GM12878 (cell line): ENCODE results near the gene ADAM33. TPM values are rescaled to one million over a fixed set of nuclear protein-coding genes. Genes with fewer than 3 reads are reported as not detected.
A peak's percentile ranks its signal among the peaks of the same experiment; 100 is the strongest.

ENCODE experiments used
- ATAC-seq: fragments of 200-7000 bp; cut with Tn5 transposase; 3 replicates; pipeline ENCODE4 v1.9.1; 2020; ENCODE audit warnings: mild to moderate bottlenecking, moderate library complexity
- BruUV-seq: library from RNA; stranded (reverse); fragments of 400-500 nt; replicated peaks from 2 replicates; lab custom pipeline; 2021; lab: Mats Ljungman, UMichigan
- CTCF ChIA-PET: fragments of 300-600 bp; sonication (Branson Sonifier 250); formaldehyde crosslinking; extraction: SDS; loops from one replicate; lab custom pipeline; 2021; ENCODE audit warnings: inconsistent platforms; lab: Yijun Ruan, JAX
- POLR2A ChIA-PET: fragments of 350-600 bp; formaldehyde crosslinking; extraction: SDS; loops from one replicate; lab custom pipeline; 2021; ENCODE audit warnings: inconsistent platforms; lab: Charles Lee
- RAD21 ChIA-PET: fragments of 300-600 bp; sonication (Branson Sonifier 250); formaldehyde crosslinking; loops from one replicate; lab custom pipeline; 2023; ENCODE audit warnings: antibody characterized with exemption; ENCODE audit not compliant: unreplicated experiment; lab: Charles Lee
- SMC1A ChIA-PET: fragments of 300-600 bp; sonication (Branson Sonifier 250); formaldehyde crosslinking; loops from one replicate; lab custom pipeline; 2023; ENCODE audit not compliant: unreplicated experiment, uncharacterized antibody; lab: Charles Lee
- DNase-seq: peaks from one replicate; pipeline ENCODE4 v3.0.0-alpha.2; 2011; ENCODE audit warnings: low read depth, low spot score
- FAIRE-seq: peaks from 3 replicates; lab custom pipeline; 2011; peaks lifted over from hg19 to GRCh38; lab: Jason Lieb, UNC
- H2AFZ ChIP-seq: 2 replicates; pipeline ENCODE4 v1.6.0; 2011; ENCODE audit warnings: low read depth, low read length, control low read depth; ENCODE audit not compliant: control insufficient read depth
- H3K27ac ChIP-seq: 2 replicates; pipeline ENCODE4 v1.5.1; 2011; ENCODE audit warnings: control low read depth; ENCODE audit not compliant: control insufficient read depth, insufficient read depth
- H3K27me3 ChIP-seq, 2 experiments: replicated peaks in 1 of 2; 2 replicates each; pipeline versions ENCODE4 v1.6.0 to v1.6.1; 2011; ENCODE audit warnings: low read length in 1 of 2; ENCODE audit not compliant: control insufficient read depth in 2 of 2, insufficient read depth in 2 of 2
- H3K36me3 ChIP-seq, 2 experiments: 2 replicates each; pipeline ENCODE4 v1.5.1; 2011; ENCODE audit warnings: low read length in 1 of 2; ENCODE audit not compliant: control insufficient read depth in 2 of 2, insufficient read depth in 2 of 2
- H3K4me1 ChIP-seq: 2 replicates; pipeline ENCODE4 v1.6.1; 2011; ENCODE audit warnings: mild to moderate bottlenecking, low read length, moderate library complexity, mixed read lengths; ENCODE audit not compliant: control insufficient read depth, insufficient read depth
- H3K4me2 ChIP-seq: 2 replicates; pipeline ENCODE4 v1.6.0; 2011; ENCODE audit warnings: control low read depth; ENCODE audit not compliant: control insufficient read depth, insufficient read depth
- H3K4me3 ChIP-seq: fragments of 200-600 bp; sonication (generic); 2 replicates; pipeline ENCODE4 v1.5.1; 2016
- H3K79me2 ChIP-seq: 2 replicates; pipeline ENCODE4 v1.6.0; 2011; ENCODE audit warnings: low read length; ENCODE audit not compliant: control insufficient read depth, insufficient read depth
- H3K9ac ChIP-seq: 2 replicates; pipeline ENCODE4 v1.8.0; 2011; ENCODE audit warnings: low read length, control low read depth, mixed read lengths; ENCODE audit not compliant: control insufficient read depth, insufficient read depth
- H3K9me3 ChIP-seq: replicated peaks from 3 replicates; pipeline ENCODE4 v1.5.1; 2011; ENCODE audit warnings: mild to moderate bottlenecking, low read length; ENCODE audit not compliant: control insufficient read depth, insufficient read depth
- H4K20me1 ChIP-seq: 2 replicates; pipeline ENCODE4 v1.6.0; 2011; ENCODE audit not compliant: control insufficient read depth, insufficient read depth
- ASH2L ChIP-seq: fragments of 300-600, 200-600 bp; sonication (generic); IDR thresholded peaks from 2 replicates; pipeline ENCODE4 v1.6.1; 2017; ENCODE audit warnings: low read depth, mild to moderate bottlenecking, borderline replicate concordance
- ATF7 ChIP-seq: fragments of 450-650 bp; IDR thresholded peaks from 2 replicates; pipeline ENCODE4 v1.6.1; 2016; ENCODE audit warnings: low read depth, mild to moderate bottlenecking
- EZH2 ChIP-seq: IDR thresholded peaks from 2 replicates; pipeline ENCODE4 v1.6.1; 2012; ENCODE audit warnings: low read depth, mild to moderate bottlenecking, control low read depth, inconsistent platforms, low read length, borderline replicate concordance; ENCODE audit not compliant: control insufficient read depth
- HCFC1 ChIP-seq: fragments of 150-350 bp; IDR thresholded peaks from 2 replicates; pipeline ENCODE4 v1.6.1; 2014; ENCODE audit warnings: low read length
- KDM1A ChIP-seq: fragments of 200-600 bp; sonication (generic); IDR thresholded peaks from 2 replicates; pipeline ENCODE4 v1.6.1; 2016; ENCODE audit warnings: borderline replicate concordance
- KLF5 ChIP-seq: fragments of 450-650 bp; IDR thresholded peaks from 2 replicates; pipeline ENCODE4 v1.6.1; 2014; ENCODE audit warnings: mild to moderate bottlenecking; ENCODE audit not compliant: partially characterized antibody
- MTA2 ChIP-seq: fragments of 450-650 bp; IDR thresholded peaks from 2 replicates; pipeline ENCODE4 v1.6.1; 2016; ENCODE audit warnings: low read depth, mild to moderate bottlenecking, moderate library complexity
- NR2C1 ChIP-seq: fragments of 450-650 bp; IDR thresholded peaks from 2 replicates; pipeline ENCODE4 v1.6.1; 2017; ENCODE audit warnings: antibody characterized with exemption, mild to moderate bottlenecking, moderate library complexity
- PAX8 ChIP-seq: fragments of 450-650 bp; IDR thresholded peaks from 2 replicates; pipeline ENCODE4 v1.6.1; 2017; ENCODE audit warnings: mild to moderate bottlenecking, moderate library complexity
- SIX5 ChIP-seq: IDR thresholded peaks from 2 replicates; pipeline ENCODE4 v1.6.1; 2011; ENCODE audit warnings: mild to moderate bottlenecking, low read depth, low read length, moderate library complexity; ENCODE audit not compliant: severe bottlenecking
- TARDBP ChIP-seq: IDR thresholded peaks from 2 replicates; pipeline ENCODE4 v1.6.1; 2016; ENCODE audit warnings: borderline replicate concordance
- TBL1XR1 ChIP-seq: IDR thresholded peaks from 2 replicates; pipeline ENCODE4 v1.6.1; 2012; ENCODE audit warnings: low read depth, low read length, improper control_type of control experiment
- YY1 ChIP-seq: IDR thresholded peaks from 2 replicates; pipeline ENCODE4 v1.6.1; 2011; ENCODE audit warnings: low read depth, mild to moderate bottlenecking, low read length
- WGBS: methylation state at CpG from one replicate; pipeline ENCODE4 v1.1.6; 2016; ENCODE audit warnings: low lambda C conversion rate; ENCODE audit not compliant: insufficient replicate concordance, insufficient coverage; ENCODE audit errors: missing lambda C conversion rate; 5-methylcytosine and 5-hydroxymethylcytosine counted together
- in situ Hi-C: fragments of 300-500 bp; cut with MboI; formaldehyde crosslinking; loops from 9 replicates; pipeline ENCODE4 v1.14.3; 2018; ENCODE audit warnings: mixed read lengths
- intact Hi-C: fragments of 100-400 bp; cut with micrococcal nuclease; formaldehyde crosslinking; loops from one replicate; pipeline ENCODE4 v1.14.2; 2022; ENCODE audit not compliant: unreplicated experiment
- polyA plus RNA-seq, 11 experiments: library from polyadenylated mRNA; depleted of rRNA in 4 of 11; unstranded in 6 of 11; stranded (reverse) in 5 of 11; fragments of >200 nt; fragmentation: Nextera tagmentation in 4 of 11; fragmentation: Illumina TruSeq in 1 of 11; extraction: Ambion mirVana in 4 of 11; extraction: Trizol in 1 of 11; gene quantifications; 1 replicate in 1 of 11; 2 replicates in 10 of 11; pipeline versions ENCODE4 v1.2.1 to v1.2.3, GENCODE V29; 2011 to 2016; ENCODE audit warnings: inconsistent platforms in 2 of 11, missing spikeins in 2 of 11, low read depth in 1 of 11
- total RNA-seq, 4 experiments: library from RNA; depleted of rRNA in 3 of 4; stranded (reverse); fragments of >200 nt in 3 of 4; fragmentation: Illumina TruSeq in 1 of 4; extraction: Trizol in 1 of 4; gene quantifications; 2 replicates each; pipeline versions ENCODE4 v1.2.1 to v1.2.3, GENCODE V29; 2013 to 2021
- TF ChIP-seq, protein P1 (sequence below): IDR thresholded peaks from 2 replicates; pipeline ENCODE4 v1.6.1; 2012; ENCODE audit warnings: improper control_type of control experiment, low read depth, low read length; ENCODE audit not compliant: insufficient replicate concordance
- TF ChIP-seq, protein P2 (sequence below): IDR thresholded peaks from 2 replicates; pipeline ENCODE4 v1.6.1; 2012; ENCODE audit warnings: low read depth, low read length, improper control_type of control experiment

The ADAM33 gene
- total and polyA plus RNA-seq, 10 of the 15 experiments (the other 5 are each of a cell fraction or from before 2014, with no cell fraction given): not detected

DNA sequence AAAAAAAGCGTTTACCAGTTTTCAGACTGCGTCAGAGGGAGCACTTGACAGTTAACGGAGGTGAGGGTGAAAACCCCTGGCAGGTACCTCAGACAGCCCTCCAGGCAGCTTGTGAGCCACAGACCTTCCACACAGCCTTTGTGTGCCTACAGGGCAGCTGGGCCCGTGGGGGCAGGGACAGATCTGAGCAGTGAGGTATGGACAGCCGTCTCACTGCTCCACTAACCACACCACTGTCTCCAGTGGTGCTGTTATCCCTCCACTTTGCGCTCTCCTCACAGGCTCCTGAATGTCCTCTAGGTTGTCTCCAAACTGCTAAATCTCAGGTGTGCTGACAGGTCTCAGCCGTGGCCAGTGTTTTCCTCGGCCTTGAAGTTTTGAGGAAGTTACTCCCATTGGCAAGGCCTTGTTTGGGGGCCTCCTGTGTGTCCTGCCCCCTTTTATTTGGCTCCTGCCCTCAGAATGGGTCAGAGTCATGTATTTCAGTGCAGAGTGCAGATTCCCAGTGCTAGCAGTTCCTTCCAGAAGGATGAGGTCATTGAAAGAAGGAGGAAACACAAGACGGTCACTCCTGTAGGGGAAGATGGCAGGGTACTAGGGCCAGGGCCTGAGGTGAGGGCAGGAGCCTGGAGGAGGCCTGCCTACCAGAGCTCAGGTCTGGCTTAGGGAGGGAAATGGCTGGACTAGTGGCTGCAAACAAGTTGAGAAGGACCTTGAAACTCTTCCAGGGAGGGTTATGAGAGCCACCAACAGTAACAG is 30.4 kb downstream of the ADAM33 start:
- no peak overlapping the region for H3K4me2 ChIP-seq
- BruUV-seq: no TSS peak
- no peak overlapping the region for H3K4me3 ChIP-seq
- POLR2A ChIA-PET: no interaction called here
- SMC1A ChIA-PET: no interaction called here
- H2AFZ ChIP-seq: no peak overlapping the region
- WGBS: 50% methylated on average over 9 of the region's 9 CpGs
- RAD21 ChIA-PET: no interaction called here
- ATAC-seq (peak; percentile 28; the same call in 2 of the 3 replicates), DNase-seq (no peak), FAIRE-seq (no peak)
- no peak overlapping the region for H3K27ac ChIP-seq
- TF ChIP-seq MTA2: no peak
- no peak for TF ChIP-seq ASH2L
- no peak for TF ChIP-seq NR2C1
- TF ChIP-seq PAX8: no peak
- no peak for TF ChIP-seq HCFC1
- TF ChIP-seq, protein P1, sequence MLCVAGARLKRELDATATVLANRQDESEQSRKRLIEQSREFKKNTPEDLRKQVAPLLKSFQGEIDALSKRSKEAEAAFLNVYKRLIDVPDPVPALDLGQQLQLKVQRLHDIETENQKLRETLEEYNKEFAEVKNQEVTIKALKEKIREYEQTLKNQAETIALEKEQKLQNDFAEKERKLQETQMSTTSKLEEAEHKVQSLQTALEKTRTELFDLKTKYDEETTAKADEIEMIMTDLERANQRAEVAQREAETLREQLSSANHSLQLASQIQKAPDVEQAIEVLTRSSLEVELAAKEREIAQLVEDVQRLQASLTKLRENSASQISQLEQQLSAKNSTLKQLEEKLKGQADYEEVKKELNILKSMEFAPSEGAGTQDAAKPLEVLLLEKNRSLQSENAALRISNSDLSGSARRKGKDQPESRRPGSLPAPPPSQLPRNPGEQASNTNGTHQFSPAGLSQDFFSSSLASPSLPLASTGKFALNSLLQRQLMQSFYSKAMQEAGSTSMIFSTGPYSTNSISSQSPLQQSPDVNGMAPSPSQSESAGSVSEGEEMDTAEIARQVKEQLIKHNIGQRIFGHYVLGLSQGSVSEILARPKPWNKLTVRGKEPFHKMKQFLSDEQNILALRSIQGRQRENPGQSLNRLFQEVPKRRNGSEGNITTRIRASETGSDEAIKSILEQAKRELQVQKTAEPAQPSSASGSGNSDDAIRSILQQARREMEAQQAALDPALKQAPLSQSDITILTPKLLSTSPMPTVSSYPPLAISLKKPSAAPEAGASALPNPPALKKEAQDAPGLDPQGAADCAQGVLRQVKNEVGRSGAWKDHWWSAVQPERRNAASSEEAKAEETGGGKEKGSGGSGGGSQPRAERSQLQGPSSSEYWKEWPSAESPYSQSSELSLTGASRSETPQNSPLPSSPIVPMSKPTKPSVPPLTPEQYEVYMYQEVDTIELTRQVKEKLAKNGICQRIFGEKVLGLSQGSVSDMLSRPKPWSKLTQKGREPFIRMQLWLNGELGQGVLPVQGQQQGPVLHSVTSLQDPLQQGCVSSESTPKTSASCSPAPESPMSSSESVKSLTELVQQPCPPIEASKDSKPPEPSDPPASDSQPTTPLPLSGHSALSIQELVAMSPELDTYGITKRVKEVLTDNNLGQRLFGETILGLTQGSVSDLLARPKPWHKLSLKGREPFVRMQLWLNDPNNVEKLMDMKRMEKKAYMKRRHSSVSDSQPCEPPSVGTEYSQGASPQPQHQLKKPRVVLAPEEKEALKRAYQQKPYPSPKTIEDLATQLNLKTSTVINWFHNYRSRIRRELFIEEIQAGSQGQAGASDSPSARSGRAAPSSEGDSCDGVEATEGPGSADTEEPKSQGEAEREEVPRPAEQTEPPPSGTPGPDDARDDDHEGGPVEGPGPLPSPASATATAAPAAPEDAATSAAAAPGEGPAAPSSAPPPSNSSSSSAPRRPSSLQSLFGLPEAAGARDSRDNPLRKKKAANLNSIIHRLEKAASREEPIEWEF: no peak
- TF ChIP-seq ATF7: no peak
- TF ChIP-seq TARDBP: no peak
- no peak for TF ChIP-seq YY1
- TF ChIP-seq SIX5: no peak
- no peak for TF ChIP-seq KLF5
- no peak for TF ChIP-seq KDM1A
- TF ChIP-seq TBL1XR1: no peak
- TF ChIP-seq, protein P2, sequence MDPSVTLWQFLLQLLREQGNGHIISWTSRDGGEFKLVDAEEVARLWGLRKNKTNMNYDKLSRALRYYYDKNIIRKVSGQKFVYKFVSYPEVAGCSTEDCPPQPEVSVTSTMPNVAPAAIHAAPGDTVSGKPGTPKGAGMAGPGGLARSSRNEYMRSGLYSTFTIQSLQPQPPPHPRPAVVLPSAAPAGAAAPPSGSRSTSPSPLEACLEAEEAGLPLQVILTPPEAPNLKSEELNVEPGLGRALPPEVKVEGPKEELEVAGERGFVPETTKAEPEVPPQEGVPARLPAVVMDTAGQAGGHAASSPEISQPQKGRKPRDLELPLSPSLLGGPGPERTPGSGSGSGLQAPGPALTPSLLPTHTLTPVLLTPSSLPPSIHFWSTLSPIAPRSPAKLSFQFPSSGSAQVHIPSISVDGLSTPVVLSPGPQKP: no peak
- no peak for TF ChIP-seq EZH2
- no peaks in the 10 kb centered on the region for H3K9me3 ChIP-seq
- intact Hi-C loops: no loop called here
- H4K20me1 ChIP-seq: no peaks in the 10 kb centered on the region
- H3K27me3 ChIP-seq: no peaks in the 10 kb centered on the region
- H3K4me1 ChIP-seq: no peaks in the 10 kb centered on the region
- CTCF ChIA-PET: interaction anchor here (0.7 to 0.9 kb wide), 2 partner anchors 60 to 433 kb away, joined by 3 read pairs; no protein-coding TSS in a partner anchor
- H3K9ac ChIP-seq: no peak overlapping the region
- H3K79me2 ChIP-seq: no peaks in the 10 kb centered on the region
- no peaks in the 10 kb centered on the region; a peak in 1 of 4 replicates for H3K36me3 ChIP-seq
- in situ Hi-C loops: no loop called here
